Measurements from ENCODE around the gene PAK4.

Gene PAK4

DNA sequence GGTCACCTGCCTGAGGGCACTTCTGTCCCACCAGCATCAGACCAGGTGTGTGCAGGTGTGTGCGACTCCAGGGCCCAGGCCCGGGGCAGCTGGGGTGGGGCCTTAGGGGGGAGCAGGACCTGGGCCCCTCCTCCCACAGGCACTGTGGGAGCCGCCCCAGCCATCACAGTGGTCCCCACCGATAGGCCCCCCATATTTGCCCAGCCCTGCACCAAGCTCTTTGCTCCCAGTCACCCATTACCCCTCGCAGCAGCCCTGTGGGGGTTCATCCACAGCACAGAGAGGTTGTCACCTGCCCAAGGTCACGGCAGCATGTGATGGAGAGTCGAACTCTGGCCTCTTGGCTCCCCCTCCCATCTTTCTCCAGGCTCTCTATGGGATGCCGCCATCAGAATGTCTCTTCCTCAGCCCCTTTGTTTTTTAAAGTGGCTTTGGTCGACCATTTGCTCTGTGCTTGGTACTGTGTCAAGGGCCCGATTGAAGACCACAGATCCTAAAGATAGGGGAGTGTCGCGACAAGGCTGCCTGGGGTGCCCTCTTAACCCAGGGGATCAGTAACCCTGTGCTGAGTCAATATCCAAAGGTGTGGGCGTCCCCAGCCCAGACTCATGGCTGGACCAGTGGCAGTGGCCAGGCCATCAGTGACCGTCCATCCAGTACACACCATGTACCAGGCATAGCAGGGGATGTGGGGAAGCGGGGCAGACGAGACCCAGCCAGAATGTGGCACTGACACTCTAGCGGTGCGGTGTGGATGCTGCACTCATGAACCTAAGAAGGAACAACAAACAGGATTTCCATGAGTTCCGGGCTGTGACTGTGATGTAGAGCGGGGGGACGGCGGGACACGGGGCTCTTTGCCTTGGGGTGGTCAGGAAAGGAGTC, 42.9 kb downstream of the PAK4 start:
- H3K9me2 ChIP-seq (replicated peaks; ENCODE audit: control insufficient read depth, low read length): no peaks in the 10 kb centered on the region
- no peaks in the 10 kb centered on the region for H3K27me3 ChIP-seq (ENCODE audit: control insufficient read depth, low read length)
- no peaks in the 10 kb centered on the region for H3K9me3 ChIP-seq (ENCODE audit: control insufficient read depth, insufficient read depth, low read length)
- no peaks in the 10 kb centered on the region for H3F3A ChIP-seq (ENCODE audit: control insufficient read depth, insufficient read depth)
- no peaks in the 10 kb centered on the region for H3K36me3 ChIP-seq (ENCODE audit: control insufficient read depth, low read length)
- no peaks in the 10 kb centered on the region for H3K79me2 ChIP-seq (ENCODE audit: control insufficient read depth, low read length)
- no peaks in the 10 kb centered on the region for H4K20me1 ChIP-seq (ENCODE audit: control insufficient read depth, insufficient read depth, low read depth, low read length)
- H3K4me3 ChIP-seq (ENCODE audit: low read length): no peak overlapping the region
- TF ChIP-seq CTCF (IDR thresholded peaks at IDR 0.05; ENCODE audit: low read depth, low read length, poor library complexity, severe bottlenecking) (no peak), EZH2phosphoT487 (IDR thresholded peaks at IDR 0.05; ENCODE audit: borderline replicate concordance, low read length) (no peak)
- no peak overlapping the region for H3K27ac ChIP-seq (ENCODE audit: low read depth, low read length)
- H3K4me1 ChIP-seq (ENCODE audit: control insufficient read depth, low read length): no peaks in the 10 kb centered on the region
- H3K4me2 ChIP-seq (ENCODE audit: low read length): no peak overlapping the region

DNA sequence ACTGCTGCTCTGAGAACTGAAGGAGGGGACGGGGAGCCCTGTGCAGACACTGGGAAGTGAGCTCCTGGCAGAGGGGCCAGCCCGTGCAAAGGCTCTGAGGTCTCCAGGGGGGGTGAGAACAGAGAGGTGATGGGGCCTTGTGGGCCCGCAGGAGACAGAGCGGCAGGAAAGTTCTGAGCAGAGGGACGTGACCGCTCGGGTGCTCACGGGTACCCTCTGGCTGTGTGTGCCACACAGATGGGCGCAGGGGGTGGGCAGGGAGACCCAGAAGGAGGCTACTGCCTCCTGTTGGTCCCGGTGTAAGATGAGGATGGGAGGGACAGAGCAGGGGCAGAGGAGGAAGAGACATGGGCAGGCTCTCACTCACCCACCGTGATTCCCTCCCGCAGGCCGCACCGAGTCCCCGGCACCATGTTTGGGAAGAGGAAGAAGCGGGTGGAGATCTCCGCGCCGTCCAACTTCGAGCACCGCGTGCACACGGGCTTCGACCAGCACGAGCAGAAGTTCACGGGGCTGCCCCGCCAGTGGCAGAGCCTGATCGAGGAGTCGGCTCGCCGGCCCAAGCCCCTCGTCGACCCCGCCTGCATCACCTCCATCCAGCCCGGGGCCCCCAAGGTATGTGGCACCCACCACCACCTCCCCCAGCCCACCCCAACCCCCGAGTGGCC, 43.7 kb downstream of the PAK4 start:
- Histone ChIP-seq H3K9me3 (ENCODE audit: control insufficient read depth, insufficient read depth, low read length) (no peaks in the 10 kb centered on the region), H3K27me3 (ENCODE audit: control insufficient read depth, low read length) (no peaks in the 10 kb centered on the region), H3K9me2 (replicated peaks; ENCODE audit: control insufficient read depth, low read length) (no peaks in the 10 kb centered on the region), H3K79me2 (ENCODE audit: control insufficient read depth, low read length) (no peaks in the 10 kb centered on the region), H3K36me3 (ENCODE audit: control insufficient read depth, low read length) (no peaks in the 10 kb centered on the region), H3F3A (ENCODE audit: control insufficient read depth, insufficient read depth) (no peaks in the 10 kb centered on the region), H3K27ac (ENCODE audit: low read depth, low read length) (no peak overlapping the region), H3K4me3 (ENCODE audit: low read length) (no peak overlapping the region), H3K4me1 (ENCODE audit: control insufficient read depth, low read length) (no peaks in the 10 kb centered on the region), H4K20me1 (ENCODE audit: control insufficient read depth, insufficient read depth, low read depth, low read length) (no peaks in the 10 kb centered on the region), H3K4me2 (ENCODE audit: low read length) (no peak overlapping the region)
- no peak for TF ChIP-seq CTCF (IDR thresholded peaks at IDR 0.05; ENCODE audit: low read depth, low read length, poor library complexity, severe bottlenecking)
- no peak for TF ChIP-seq EZH2phosphoT487 (IDR thresholded peaks at IDR 0.05; ENCODE audit: borderline replicate concordance, low read length)

- Histone ChIP-seq H3K27me3 (ENCODE audit: control insufficient read depth, low read length) (no peaks in the 10 kb centered on the region), H3K9me3 (ENCODE audit: control insufficient read depth, insufficient read depth, low read length) (no peaks in the 10 kb centered on the region), H3K4me1 (ENCODE audit: control insufficient read depth, low read length) (no peaks in the 10 kb centered on the region), H3K4me3 (ENCODE audit: low read length) (no peak overlapping the region), H3K27ac (ENCODE audit: low read depth, low read length) (no peak overlapping the region), H4K20me1 (ENCODE audit: control insufficient read depth, insufficient read depth, low read depth, low read length) (no peaks in the 10 kb centered on the region), H3F3A (ENCODE audit: control insufficient read depth, insufficient read depth) (no peaks in the 10 kb centered on the region), H3K9me2 (replicated peaks; ENCODE audit: control insufficient read depth, low read length) (no peaks in the 10 kb centered on the region), H3K4me2 (ENCODE audit: low read length) (no peak overlapping the region), H3K79me2 (ENCODE audit: control insufficient read depth, low read length) (no peaks in the 10 kb centered on the region), H3K36me3 (ENCODE audit: control insufficient read depth, low read length) (no peaks in the 10 kb centered on the region)
- TF ChIP-seq CTCF (IDR thresholded peaks at IDR 0.05; ENCODE audit: low read depth, low read length, poor library complexity, severe bottlenecking): no peak
Observed at GRCh38 chr19:39170386-39171231, 45.0 kb downstream of the PAK4 start.
